GM19193 (cell line): Measurements from ENCODE around the gene PLEKHJ1.

Experiments
- POLR2A ChIP-seq: IDR thresholded peaks from 4 replicates; pipeline ENCODE4 v1.6.1; 2011; ENCODE audit not compliant: insufficient read depth, insufficient read length; ENCODE audit errors: extremely low read depth

The PLEKHJ1 gene

DNA sequence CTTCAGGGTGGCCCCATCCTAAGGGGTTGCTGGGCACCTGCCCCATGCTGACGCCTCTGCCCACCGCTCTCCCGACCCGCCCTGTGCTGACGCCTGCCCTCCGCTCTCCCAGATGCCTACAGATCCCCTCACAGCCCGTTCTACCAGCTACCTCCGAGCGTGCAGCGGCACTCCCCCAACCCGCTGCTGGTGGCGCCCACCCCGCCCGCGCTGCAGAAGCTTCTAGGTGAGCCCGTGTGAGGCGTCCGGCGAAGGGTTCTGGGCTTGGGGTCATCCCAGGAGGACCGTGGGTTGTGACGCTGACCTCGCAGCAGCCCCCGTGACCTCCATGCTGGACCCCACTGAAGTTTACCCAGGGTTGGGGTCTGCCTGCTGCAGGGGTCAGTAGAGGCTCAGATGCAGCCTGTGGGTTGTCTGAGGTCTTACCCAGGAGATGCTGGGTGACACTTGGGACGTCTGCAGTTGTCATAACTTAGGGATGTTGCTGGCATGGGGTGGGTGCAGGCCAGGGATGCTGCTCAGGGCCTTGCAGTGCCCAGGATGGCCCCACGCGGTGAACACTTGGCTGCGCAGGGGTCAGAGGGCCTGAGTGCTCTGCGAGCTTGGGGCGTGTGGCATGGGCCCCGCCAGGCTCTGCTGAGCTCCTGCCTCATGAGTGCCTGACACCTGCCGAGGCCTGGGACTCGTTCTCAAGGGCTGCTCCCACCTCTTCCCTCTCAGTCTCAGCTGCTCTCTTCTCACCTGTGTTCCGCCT is 25.0 kb downstream of the PLEKHJ1 start:
- TF ChIP-seq POLR2A = no peak

DNA sequence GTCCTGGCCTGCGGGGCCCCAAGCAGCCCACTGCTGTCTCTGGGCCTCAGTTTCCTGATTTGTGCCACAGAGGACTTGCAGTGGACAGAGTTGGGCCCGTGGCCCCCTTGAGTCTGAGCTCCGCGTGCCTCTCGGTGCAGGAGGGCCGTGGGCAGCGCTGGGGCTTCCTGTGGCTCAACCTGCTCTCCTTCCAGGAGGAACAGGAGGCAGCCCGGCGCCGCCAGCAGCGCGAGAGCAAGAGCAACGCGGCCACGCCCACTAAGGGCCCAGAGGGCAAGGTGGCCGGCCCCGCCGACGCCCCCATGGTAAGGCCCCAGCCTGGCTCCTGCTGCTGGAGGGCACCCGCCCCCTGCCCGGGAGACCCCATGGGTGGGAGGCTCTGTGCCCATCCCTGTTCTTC is 25.9 kb downstream of the PLEKHJ1 start:
- TF ChIP-seq POLR2A = no peak

DNA sequence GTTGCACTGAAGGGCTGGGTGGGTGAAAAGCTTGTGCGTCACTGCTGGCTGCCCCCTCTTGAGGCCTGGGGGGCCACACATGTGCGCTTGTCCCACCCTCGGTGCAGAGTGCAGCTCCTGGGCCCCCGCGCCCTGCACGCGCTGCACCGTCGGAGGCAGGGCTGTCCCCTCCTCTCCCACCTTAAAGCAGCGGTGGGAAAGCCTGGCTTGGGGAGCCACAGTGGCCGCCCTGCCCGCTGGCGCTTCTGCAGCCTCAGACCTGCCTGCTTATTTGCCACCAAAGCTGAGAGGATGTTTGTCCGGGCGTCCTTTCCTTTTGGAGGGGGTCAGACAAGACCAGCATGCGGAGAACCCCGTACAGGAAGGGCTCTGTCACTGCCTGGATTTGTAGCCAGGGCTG is 26.7 kb downstream of the PLEKHJ1 start:
- no peak for TF ChIP-seq POLR2A

DNA sequence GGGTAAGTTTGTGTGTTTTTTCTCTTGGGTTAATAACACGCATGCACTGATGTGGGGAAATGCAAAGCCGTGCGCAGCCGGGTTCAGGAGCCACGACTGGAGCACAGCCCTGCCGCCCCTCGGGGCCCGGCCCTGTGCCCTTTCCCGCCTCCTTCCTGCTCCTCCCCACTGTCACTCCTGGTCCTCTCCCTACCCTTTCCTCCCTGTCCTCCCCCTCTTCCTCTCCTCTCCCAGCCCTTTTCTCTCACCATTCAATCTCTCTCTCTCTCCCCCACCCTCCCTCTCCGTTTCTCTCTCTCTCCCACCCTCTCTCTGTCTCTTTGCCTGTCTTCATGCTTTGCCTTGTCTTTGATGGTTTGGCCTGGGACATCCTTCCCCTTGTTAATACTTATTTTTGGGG is 27.2 kb downstream of the PLEKHJ1 start:
- no peak for TF ChIP-seq POLR2A

DNA sequence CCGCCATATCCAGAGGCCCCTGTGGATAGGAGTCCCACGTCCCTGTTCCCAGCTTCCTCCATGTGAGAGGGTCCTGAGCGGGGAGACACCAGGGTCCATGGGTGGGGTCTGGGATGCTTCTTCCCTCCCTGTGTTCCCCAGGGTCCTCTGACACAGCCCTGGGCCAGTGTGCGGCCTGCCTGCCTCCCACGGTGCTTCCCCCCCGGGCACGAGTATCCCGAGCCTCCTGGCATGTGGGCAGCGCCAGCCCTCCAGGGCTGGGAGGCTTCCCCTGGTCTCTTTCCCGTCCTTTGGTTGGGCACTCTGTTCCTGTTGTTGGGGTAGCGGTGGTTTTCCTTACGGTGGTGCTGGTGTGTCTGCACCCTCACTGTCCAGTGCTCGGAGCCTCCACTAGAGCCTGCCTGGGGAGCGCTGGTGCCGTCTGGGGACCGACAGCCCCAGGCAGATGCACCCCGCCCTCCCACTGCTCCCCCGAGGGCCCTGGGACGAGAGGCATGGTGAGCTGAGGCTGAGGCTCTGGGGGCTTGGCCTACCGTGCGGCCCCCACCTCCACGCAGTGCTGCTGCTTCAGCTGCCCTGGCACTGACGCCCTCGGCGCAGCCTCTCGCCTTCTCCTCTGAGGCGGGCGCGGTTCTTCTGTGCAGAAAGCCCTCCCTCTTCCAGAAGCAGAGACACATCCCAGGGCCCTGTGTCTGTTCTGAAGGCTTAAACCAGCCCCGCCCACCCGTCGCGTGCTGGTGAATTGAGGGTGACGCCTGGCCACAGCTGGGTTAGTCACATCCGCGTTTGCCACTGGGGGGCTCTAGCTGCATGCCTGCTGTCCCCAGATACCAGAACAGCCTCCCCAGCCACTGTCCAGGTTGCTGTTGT is 27.9 kb downstream of the PLEKHJ1 start:
- no peak for TF ChIP-seq POLR2A

DNA sequence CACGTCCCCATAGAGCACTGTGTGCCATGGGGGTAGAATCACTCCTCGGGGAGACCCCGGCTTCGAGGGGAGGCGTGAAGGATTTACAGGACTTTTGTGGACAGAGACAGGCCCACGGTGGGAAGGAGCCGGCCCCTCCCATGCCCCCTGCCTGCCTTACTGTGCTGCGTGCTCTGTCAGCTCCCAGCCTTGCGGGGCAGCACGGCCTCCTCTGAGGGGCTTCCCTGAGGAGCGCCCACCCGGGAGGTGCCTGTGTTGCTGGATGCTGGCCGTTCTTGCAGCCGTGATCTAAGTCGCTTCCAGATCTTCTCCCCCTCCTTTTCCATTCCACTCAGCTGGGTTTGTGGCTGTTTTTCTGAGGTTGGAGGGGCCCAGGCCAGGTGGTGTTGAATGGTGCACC is 29.1 kb downstream of the PLEKHJ1 start:
- TF ChIP-seq POLR2A = no peak

DNA sequence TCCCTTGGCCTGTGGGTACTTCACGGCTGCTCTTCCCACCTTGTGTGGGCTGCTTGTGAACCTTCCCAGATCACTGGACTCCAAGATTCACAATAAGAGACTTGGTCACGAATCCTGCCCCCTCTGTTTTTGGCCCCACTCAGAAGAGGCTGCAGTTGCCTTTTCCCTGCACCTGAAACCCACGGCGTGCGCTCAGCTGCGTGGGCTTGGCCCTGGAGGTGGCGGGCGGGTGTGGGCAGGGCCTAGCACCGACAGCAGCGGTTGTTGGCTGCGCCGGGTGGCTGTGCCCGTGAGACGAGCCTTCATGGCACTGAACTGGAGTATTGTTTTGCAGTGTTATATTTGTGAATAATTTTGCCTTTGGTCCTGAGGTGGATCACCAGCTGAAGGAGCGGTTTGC is 33.8 kb downstream of the PLEKHJ1 start:
- no peak for TF ChIP-seq POLR2A

DNA sequence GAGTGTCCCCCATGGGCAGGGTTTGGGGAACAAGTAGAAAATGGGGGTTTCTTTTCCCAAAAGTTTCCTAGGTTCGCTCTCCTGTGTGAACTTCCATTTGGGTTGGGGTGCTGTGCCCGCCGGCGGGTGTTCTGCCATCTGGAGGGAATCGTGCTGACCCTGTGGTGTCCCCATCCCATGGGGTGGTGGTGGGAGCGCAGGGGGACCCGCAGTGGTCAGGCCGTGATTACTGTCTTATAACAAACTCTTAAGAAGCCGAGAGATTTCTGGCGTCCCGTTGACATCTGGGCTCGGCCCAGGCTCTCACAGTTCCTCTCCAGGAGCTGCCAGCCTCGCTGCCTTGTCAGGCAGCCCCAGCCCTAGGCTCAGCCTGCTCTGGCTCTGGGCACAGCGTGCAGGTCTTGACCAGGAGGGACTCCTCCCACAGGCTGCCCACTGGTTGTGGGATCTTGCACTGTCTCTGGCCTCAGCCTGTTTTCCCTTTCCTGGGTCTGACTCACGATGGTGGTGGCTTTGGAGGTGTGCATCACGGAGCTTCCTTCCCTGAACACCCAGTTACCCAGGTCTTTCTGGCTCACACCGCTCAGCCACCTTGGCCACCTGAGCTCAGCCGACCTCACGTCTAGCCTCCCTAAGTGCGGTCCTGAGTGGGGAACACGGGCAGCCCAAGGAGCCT is 34.5 kb downstream of the PLEKHJ1 start:
- TF ChIP-seq POLR2A = no peak

DNA sequence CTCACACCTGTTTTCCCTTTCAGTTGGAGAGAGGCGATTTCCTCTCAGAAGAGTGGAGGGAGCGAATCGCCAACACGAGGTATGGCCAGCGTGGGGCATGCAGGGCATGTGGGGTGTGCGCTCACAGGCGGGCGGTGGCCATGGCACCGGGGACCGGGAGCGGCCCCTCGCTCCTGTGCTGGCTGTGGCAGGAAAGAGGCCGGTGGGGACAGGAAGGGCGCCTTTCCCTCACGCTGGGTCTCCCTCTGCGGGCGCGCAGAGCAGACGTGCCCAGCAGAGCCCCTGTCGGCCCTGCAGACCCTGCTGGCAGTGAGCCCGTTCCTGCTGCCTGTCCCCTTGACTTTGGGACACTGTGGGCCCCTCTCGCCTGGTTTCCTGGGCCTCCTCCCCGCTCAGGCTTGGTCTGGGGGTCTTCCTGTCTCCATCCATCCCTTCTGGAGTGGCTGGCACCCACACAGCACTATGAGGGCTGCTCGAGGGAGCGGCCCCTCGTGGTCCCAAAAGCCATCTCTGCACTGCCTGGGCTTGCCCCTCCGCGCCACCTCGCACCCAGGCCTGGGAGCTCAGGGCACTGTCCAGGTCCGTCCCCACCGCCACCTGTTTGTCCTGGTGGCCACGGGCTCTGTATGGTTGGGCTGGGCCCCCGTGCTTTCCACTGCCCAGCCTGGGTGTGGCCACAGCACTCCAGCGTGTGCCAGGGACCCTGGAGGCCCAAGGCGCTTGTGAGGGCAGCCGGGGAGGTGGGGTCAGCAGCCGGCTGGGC is 36.1 kb downstream of the PLEKHJ1 start:
- TF ChIP-seq POLR2A = no peak

DNA sequence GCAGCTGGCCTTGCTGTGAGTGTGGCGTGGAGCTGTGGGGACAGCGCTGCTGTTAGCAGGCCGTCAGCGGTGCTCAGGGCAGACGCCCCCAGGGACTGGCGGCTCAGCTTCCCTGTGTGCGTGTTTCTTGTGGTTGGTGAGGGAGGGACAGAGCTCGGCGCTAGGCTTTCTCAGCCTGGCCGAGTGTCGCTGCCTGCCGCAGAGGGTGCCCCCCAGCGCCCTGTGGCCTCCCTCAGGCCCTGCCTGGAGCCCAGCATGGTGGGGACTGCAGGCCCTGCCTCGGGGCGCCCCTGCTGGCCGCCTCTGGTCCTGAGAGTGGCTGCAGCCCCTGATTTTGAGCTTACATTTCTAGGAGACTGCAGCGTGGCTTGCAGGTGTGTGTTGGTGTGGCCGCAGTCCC is 36.9 kb downstream of the PLEKHJ1 start:
- TF ChIP-seq POLR2A = no peak

DNA sequence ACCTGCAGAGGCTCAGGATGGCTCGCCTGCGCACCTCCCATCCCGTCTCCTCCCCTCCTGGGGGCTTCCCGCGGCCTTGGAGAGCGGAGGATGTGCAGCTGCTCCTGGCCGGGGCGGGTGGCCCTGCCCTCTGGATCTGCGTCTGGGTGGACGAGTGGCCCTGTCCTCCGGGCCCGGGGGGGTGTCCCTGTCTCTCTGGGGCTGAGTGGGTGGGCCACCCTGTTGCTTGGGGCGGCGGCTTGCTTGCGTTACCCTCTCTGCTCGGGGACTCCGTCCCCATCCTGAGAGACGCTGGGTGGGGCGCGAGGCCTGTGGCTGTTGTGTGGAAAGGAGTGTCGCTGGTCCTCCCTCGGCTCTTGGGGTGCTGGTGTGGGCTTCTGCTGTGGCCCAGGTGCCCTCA is 37.8 kb downstream of the PLEKHJ1 start:
- no peak for TF ChIP-seq POLR2A

DNA sequence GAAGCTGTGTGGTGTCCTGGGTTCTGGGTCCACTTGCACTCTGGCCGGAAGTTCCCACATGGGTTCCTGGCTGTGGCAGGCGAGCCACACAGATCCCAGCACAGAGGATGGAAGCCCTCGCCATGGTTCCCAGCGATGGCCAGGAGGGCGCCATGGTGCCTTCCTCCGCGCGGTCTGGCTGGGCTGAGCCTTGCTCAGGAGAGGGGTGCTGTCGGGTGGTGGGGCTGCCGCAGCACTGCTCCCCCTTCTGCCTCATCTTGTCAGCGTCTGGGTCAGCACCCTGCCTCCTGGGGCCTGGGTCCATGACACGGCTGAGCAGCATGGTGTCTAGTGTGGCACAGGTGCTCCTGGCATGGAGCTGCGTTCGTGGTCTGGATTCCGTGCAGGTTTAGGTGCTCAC is 38.9 kb downstream of the PLEKHJ1 start:
- no peak for TF ChIP-seq POLR2A

DNA sequence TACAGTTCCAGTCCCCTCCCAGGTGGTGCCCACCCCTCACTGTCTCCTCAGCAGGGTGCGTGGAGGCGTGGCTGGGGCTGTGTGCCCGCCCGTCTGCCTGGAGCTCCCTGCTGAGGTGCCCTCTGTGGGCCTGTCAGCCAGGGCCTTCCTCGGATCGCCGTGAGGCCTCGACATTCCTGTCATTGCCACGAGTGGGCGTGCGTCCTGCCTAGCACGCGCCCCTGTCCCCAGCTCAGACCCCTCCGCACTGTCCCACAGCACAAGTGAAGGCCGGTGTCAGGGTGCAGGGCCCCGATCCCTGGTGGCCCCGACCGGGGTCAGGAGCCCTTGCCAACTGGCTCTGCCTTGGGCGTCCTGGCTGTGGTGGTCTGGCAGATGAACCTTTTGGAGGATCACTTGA is 40.2 kb downstream of the PLEKHJ1 start:
- TF ChIP-seq POLR2A = no peak

DNA sequence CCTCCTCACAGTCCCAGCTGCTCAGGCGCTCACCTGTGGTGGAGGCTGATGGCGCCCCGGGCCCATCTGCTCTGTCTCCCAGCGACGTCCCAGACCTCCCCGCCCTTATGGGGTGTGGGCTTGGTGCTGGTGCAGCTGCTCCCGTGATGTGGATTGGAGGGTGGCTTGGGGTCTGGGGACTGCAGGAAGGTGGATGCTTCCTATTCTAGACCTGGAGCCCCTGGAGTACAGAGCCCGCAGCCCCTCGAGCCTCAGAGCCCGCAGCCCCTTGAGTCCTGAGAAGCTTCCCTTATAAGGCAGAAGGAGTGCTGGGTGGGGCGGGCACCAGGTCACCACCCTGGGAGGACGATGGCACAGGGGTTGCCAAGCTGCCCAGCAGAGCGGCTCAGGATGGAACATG is 40.8 kb downstream of the PLEKHJ1 start:
- TF ChIP-seq POLR2A = no peak

DNA sequence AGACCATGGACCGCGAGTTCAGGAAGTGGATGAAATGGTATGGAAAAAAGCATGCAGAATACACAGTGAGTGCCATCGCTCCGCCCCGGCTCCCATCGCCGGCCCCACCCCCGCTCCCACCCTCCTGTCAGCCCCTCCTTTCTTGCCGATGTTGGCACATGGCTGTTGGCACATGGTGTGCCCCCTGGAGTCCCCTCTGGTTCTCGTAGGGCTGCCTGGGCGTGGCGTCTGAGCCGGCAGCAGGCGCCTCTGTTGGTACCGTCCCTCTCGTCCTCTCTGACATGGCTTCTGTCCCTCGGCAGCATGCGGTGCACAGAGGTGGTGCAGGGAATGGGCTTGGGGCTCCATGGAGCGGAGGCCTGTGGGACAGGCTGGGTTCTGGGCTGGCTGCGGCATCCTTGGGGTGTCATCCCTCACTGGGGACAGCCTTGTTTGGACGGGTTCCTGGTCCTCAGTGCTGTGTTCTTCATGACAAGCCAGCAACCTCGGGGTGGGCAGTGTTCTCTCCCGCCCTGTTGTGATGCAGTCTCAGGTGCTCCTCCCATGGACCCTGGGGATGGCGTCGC is 41.5 kb downstream of the PLEKHJ1 start:
- TF ChIP-seq POLR2A = no peak

DNA sequence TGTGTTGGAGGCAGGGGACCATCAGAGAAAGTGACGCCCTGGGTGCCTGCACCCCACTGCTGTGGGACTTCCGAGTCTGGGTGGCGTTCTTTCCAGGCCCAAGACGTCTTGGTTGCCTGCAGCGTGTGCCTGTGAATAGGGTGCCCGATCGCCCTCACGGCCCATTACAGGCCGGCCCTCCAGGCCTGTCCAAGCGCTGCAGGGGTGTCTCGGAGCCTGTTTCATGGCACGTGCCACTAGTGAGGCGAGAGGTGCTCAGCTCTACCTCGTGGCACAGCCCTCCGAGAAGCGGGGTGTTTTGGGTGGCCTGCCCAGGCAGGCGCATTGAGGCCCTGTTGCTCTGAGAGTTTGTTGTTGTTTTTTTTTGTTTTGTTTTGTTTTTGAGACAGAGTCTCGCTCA is 42.3 kb downstream of the PLEKHJ1 start:
- TF ChIP-seq POLR2A = no peak

DNA sequence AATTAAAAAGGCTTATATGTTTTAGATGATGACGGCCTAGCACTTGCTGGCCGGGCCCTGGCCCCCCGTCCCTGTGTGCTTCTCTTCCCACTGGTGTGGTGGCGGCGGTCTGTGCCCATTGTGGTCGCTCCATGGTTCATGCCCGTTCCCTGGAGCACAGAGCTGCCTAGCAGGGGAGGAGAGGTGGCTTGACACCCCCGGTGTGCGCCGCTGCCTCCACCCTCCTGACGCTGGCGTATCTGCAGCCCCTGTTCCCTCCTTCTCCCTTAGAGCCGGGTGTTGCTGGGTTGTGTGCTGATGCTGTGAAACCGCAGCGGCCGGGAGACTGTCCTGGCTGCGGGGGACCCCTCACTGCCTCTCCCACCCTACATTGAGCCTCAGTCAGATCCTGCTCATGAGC is 43.3 kb downstream of the PLEKHJ1 start:
- TF ChIP-seq POLR2A = no peak
